ENCODE measurements around the gene ADCY1. TPM values are rescaled to one million over a fixed set of nuclear protein-coding genes. Genes with fewer than 3 reads are reported as not detected.

Gene ADCY1
- total RNA-seq, 2 experiments from 2014 or later: 0.03 TPM; not detected in 1

DNA sequence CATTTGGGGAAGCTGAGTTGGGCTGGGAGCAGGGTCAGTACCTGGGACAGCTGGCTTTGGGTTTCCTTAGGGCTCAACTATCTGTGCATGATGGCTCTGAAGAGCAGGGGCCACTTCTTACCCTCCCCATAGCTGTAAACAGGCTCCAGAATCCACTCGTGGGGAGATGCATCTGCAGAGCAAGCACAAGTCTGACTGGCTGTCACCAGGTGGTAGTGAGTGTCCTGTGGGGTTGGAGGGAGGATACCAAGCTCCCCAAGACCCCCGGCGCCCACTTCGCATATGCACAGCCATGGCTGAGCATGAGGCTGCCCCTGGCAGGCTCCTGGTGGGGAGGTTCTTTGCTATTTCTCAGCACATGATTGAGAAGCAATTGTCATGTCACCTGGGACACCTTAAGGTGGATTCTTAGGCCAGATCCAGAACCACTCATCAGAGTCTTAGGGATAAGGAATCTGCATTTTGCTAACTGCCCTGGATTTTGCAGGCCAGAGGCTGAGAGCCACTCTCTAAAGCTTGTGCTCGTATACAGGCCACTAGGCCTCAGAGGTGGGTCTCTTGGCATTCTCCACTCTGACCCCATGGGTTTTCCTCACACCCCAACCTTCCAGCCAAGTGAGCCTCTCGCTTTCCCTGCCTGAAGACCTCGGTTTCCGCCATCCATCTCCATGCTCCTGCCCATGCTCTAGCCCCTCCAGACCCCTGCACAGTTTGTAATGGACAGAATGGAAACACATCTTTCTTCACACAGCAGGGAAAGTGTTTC is 53.7 kb downstream of the ADCY1 start:
- ChIA-PET CTCF (no interaction called here), POLR2A (no interaction called here)
- DNase-seq: no peak
- intact Hi-C loops (cut with DNase I, micrococcal nuclease): no loop called here
- H3K27ac ChIP-seq (ENCODE audit: low read depth in 1 of 2, low read length in 2 of 2): no peak overlapping the region
- Mint-ChIP-seq H3K4me1 (ENCODE audit: low read depth) (no peaks in the 10 kb centered on the region), H3K27me3 (no peaks in the 10 kb centered on the region), H3K36me3 (ENCODE audit: low read depth) (no peaks in the 10 kb centered on the region), H3K4me3 (no peak overlapping the region), H3K27ac (no peak overlapping the region), H3K9me3 (peaks cover 2% of the 10 kb centered on the region)
- H3K4me3 ChIP-seq (ENCODE audit: low read length): no peak overlapping the region
- H3K9me3 ChIP-seq (ENCODE audit: control insufficient read depth in 1 of 2, insufficient read depth in 1 of 2, low read length in 2 of 2): peaks cover 0 to 15% of the 10 kb centered on the region in 2 experiments
- peaks cover 0 to 4% of the 10 kb centered on the region in 2 experiments for H3K27me3 ChIP-seq (ENCODE audit: control insufficient read depth in 1 of 2, insufficient read depth in 2 of 2, low read length in 2 of 2)
- no peak for ATAC-seq (ENCODE audit: poor library complexity)
- no peaks in the 10 kb centered on the region for H3K4me1 ChIP-seq (ENCODE audit: insufficient read depth, low read length)
- TF ChIP-seq, protein P1, sequence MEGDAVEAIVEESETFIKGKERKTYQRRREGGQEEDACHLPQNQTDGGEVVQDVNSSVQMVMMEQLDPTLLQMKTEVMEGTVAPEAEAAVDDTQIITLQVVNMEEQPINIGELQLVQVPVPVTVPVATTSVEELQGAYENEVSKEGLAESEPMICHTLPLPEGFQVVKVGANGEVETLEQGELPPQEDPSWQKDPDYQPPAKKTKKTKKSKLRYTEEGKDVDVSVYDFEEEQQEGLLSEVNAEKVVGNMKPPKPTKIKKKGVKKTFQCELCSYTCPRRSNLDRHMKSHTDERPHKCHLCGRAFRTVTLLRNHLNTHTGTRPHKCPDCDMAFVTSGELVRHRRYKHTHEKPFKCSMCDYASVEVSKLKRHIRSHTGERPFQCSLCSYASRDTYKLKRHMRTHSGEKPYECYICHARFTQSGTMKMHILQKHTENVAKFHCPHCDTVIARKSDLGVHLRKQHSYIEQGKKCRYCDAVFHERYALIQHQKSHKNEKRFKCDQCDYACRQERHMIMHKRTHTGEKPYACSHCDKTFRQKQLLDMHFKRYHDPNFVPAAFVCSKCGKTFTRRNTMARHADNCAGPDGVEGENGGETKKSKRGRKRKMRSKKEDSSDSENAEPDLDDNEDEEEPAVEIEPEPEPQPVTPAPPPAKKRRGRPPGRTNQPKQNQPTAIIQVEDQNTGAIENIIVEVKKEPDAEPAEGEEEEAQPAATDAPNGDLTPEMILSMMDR (IDR thresholded peaks at IDR 0.05): no peak
- H3K36me3 ChIP-seq (ENCODE audit: insufficient read depth, low read length): no peaks in the 10 kb centered on the region

DNA sequence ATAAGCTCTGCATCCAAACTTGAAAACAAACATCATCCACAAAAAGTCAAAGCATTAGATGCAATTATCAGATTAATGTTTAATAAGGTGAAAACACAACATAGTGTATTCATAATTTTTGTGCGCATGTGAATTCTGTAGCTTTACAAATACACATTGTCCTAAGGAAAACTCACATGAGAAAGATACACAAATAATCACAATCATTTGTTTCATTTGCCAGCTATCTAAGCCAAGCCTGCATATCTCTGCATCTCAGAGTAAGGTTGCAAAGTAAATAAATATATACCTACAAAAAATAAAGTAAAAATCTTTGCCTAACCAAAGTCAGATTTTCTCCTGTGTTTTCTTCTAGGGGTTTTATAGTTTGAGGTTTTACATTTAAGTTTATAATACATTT is 57.4 kb downstream of the ADCY1 start:
- intact Hi-C loops (cut with DNase I, micrococcal nuclease): no loop called here
- no peaks in the 10 kb centered on the region for H3K4me1 Mint-ChIP-seq (ENCODE audit: low read depth)
- TF ChIP-seq, protein P1 (IDR thresholded peaks at IDR 0.05): no peak
- no peaks in the 10 kb centered on the region for H3K36me3 Mint-ChIP-seq (ENCODE audit: low read depth)
- Histone ChIP-seq H3K4me1 (ENCODE audit: insufficient read depth, low read length) (no peaks in the 10 kb centered on the region), H3K36me3 (ENCODE audit: insufficient read depth, low read length) (no peaks in the 10 kb centered on the region), H3K27me3 (ENCODE audit: control insufficient read depth in 1 of 2, insufficient read depth in 2 of 2, low read length in 2 of 2) (no peaks in the 10 kb centered on the region), H3K27ac (ENCODE audit: low read depth in 1 of 2, low read length in 2 of 2) (no peak overlapping the region), H3K4me3 (ENCODE audit: low read length) (no peak overlapping the region), H3K9me3 (ENCODE audit: control insufficient read depth in 1 of 2, insufficient read depth in 1 of 2, low read length in 2 of 2) (peaks cover 0 to 6% of the 10 kb centered on the region in 2 experiments)
- no peak overlapping the region for H3K27ac Mint-ChIP-seq
- CTCF ChIA-PET: no interaction called here
- H3K27me3 Mint-ChIP-seq: peaks cover 8% of the 10 kb centered on the region
- peaks cover 2% of the 10 kb centered on the region for H3K9me3 Mint-ChIP-seq
- no peak overlapping the region for H3K4me3 Mint-ChIP-seq
- no peak for DNase-seq
- POLR2A ChIA-PET: no interaction called here
- no peak for ATAC-seq (ENCODE audit: poor library complexity)

DNA sequence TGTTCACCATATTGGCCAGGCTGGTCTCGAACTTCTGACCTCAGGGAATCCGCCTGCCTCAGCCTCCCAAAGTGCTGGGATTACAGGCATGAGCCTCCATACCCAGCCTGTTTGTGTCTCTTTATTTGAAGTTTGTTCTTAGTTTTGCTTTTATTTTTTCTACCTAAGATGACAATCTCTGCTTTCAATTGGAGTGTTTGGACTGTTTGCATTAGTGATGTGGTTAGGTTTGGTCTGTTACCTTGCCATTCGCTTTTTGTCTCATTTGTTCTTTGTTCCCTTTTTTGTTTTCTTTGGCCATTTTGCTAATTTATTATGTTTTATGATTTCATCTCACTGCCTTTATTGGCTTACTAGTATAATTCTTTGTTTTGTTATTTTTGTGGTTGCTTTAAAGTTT is 62.6 kb downstream of the ADCY1 start:
- Mint-ChIP-seq H3K4me3 (no peak overlapping the region), H3K9me3 (no peaks in the 10 kb centered on the region), H3K27me3 (peaks cover 19% of the 10 kb centered on the region), H3K4me1 (ENCODE audit: low read depth) (no peaks in the 10 kb centered on the region), H3K27ac (no peak overlapping the region), H3K36me3 (ENCODE audit: low read depth) (no peaks in the 10 kb centered on the region)
- Histone ChIP-seq H3K36me3 (ENCODE audit: insufficient read depth, low read length) (no peaks in the 10 kb centered on the region), H3K4me3 (ENCODE audit: low read length) (no peak overlapping the region), H3K4me1 (ENCODE audit: insufficient read depth, low read length) (no peaks in the 10 kb centered on the region), H3K9me3 (ENCODE audit: control insufficient read depth in 1 of 2, insufficient read depth in 1 of 2, low read length in 2 of 2) (no peaks in the 10 kb centered on the region), H3K27me3 (ENCODE audit: control insufficient read depth in 1 of 2, insufficient read depth in 2 of 2, low read length in 2 of 2) (peaks cover 0 to 3% of the 10 kb centered on the region in 2 experiments), H3K27ac (ENCODE audit: low read depth in 1 of 2, low read length in 2 of 2) (no peak overlapping the region)
- ChIA-PET CTCF (no interaction called here), POLR2A (no interaction called here)
- intact Hi-C loops (cut with DNase I, micrococcal nuclease): no loop called here
- ATAC-seq (ENCODE audit: poor library complexity) (no peak), DNase-seq (no peak)
- TF ChIP-seq, protein P1 (IDR thresholded peaks at IDR 0.05): no peak

Data from CD4-positive, alpha-beta T cell (primary cell).